ENCODE results near the gene ZMYND12.

ZMYND12 gene

GRCh38 chr1:42434340-42434739, 21.5 kb downstream of the ZMYND12 start:
- ATAC-seq: no peak

- ATAC-seq: no peak
Observed at GRCh38 chr1:42433369-42433768, 22.5 kb downstream of the ZMYND12 start.

GRCh38 chr1:42432714-42433113, 23.1 kb downstream of the ZMYND12 start:
- ATAC-seq: no peak

- ATAC-seq: no peak
Observed at GRCh38 chr1:42431514-42431913, 24.3 kb downstream of the ZMYND12 start.

- ATAC-seq: no peak
Observed at GRCh38 chr1:42430286-42431135, 25.3 kb downstream of the ZMYND12 start.

GRCh38 chr1:42429603-42430002, 26.2 kb downstream of the ZMYND12 start:
- ATAC-seq: no peak

- no peak for ATAC-seq
Observed at GRCh38 chr1:42427240-42427639, 28.6 kb downstream of the ZMYND12 start.

GRCh38 chr1:42424201-42424600, 31.6 kb downstream of the ZMYND12 start:
- no peak for ATAC-seq

- no peak for ATAC-seq
Observed at GRCh38 chr1:42423681-42424080, 32.1 kb downstream of the ZMYND12 start.

GRCh38 chr1:42422737-42423136, 33.1 kb downstream of the ZMYND12 start:
- ATAC-seq: no peak

GRCh38 chr1:42420911-42421585, 34.8 kb downstream of the ZMYND12 start:
- ATAC-seq: no peak

GRCh38 chr1:42420121-42420520, 35.7 kb downstream of the ZMYND12 start:
- ATAC-seq: no peak

- ATAC-seq: no peak
Observed at GRCh38 chr1:42419126-42419821, 36.5 kb downstream of the ZMYND12 start.

GRCh38 chr1:42418516-42418915, 37.3 kb downstream of the ZMYND12 start:
- ATAC-seq: no peak

- ATAC-seq: no peak
Observed at GRCh38 chr1:42417166-42417565, 38.7 kb downstream of the ZMYND12 start.

- ATAC-seq: no peak
Observed at GRCh38 chr1:42414551-42415496, 41.0 kb downstream of the ZMYND12 start.

GRCh38 chr1:42403880-42404400, 51.9 kb downstream of the ZMYND12 start:
- ATAC-seq: no peak

- ATAC-seq: no peak
Observed at GRCh38 chr1:42399315-42400100, 56.3 kb downstream of the ZMYND12 start.

- no peak for ATAC-seq
Observed at GRCh38 chr1:42392967-42393848, 62.6 kb downstream of the ZMYND12 start.

- ATAC-seq: no peak
Observed at GRCh38 chr1:42392255-42392654, 63.6 kb downstream of the ZMYND12 start.

Measured in activated CD4-positive, CD25-positive, alpha-beta regulatory T cell treated with anti-CD3 and anti-CD28 coated beads, Interleukin-2, amount 50 U/mL, for 24 hours (primary cell).